Mesothelial cell of epicardium (in vitro differentiated cells): Measurements from ENCODE around the gene CUBN. TPM values are rescaled to one million over a fixed set of nuclear protein-coding genes. Genes with fewer than 3 reads are reported as not detected.

Source experiments
- DNase-seq, 2 experiments: peaks; one replicate each; pipeline ENCODE4 v3.0.0; 2021; ENCODE audit warnings: low spot score in 2 of 2; ENCODE audit not compliant: unreplicated experiment in 2 of 2
- H3K27ac Mint-ChIP-seq: 2 replicates; pipeline ENCODE4 v1.8.0; 2021; ENCODE audit warnings: mixed read lengths
- H3K27me3 Mint-ChIP-seq: 2 replicates; pipeline ENCODE4 v1.8.0; 2021; ENCODE audit warnings: low read depth, mixed read lengths
- H3K36me3 Mint-ChIP-seq: 2 replicates; pipeline ENCODE4 v1.8.0; 2021; ENCODE audit warnings: mixed read lengths
- H3K4me1 Mint-ChIP-seq: 2 replicates; pipeline ENCODE4 v1.8.0; 2021; ENCODE audit warnings: mixed read lengths
- H3K4me3 Mint-ChIP-seq: 2 replicates; pipeline ENCODE4 v1.8.0; 2021; ENCODE audit warnings: mild to moderate bottlenecking, moderate library complexity, mixed read lengths
- H3K9me3 Mint-ChIP-seq: 2 replicates; pipeline ENCODE4 v1.8.0; 2021; ENCODE audit warnings: mixed read lengths
- total RNA-seq: library from RNA; stranded (reverse); gene quantifications from 3 replicates; pipeline ENCODE4 v1.2.1, GENCODE V29; 2021
- TF ChIP-seq, protein P1 (sequence below): fragments of 200-600 bp; sonication (generic); IDR thresholded peaks from one replicate; pipeline ENCODE4 v1.5.0; 2021; ENCODE audit warnings: antibody characterized with exemption; ENCODE audit not compliant: unreplicated experiment

The CUBN gene
- total RNA-seq, 1 donor from 2014 or later = 1.5 TPM

DNA sequence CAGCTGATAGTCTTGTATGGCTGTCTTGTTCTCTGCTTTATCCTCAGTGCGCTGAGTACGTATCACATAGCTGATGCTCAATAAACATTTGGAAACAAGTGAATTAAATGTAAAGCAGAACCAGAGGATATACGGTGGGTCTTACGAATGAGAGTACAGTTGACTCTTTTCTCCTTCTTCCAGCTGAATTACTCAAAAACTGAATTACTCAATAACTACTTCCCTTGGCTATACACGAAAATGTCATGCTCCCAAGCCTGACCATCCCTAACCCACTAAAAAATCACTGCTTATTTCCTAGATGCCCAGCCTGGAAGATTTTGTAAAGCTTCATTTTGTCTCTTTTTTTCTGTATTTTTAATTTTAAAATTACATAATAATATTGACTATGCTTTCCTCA, 309.2 kb downstream of the CUBN start:
- TF ChIP-seq, protein P1, sequence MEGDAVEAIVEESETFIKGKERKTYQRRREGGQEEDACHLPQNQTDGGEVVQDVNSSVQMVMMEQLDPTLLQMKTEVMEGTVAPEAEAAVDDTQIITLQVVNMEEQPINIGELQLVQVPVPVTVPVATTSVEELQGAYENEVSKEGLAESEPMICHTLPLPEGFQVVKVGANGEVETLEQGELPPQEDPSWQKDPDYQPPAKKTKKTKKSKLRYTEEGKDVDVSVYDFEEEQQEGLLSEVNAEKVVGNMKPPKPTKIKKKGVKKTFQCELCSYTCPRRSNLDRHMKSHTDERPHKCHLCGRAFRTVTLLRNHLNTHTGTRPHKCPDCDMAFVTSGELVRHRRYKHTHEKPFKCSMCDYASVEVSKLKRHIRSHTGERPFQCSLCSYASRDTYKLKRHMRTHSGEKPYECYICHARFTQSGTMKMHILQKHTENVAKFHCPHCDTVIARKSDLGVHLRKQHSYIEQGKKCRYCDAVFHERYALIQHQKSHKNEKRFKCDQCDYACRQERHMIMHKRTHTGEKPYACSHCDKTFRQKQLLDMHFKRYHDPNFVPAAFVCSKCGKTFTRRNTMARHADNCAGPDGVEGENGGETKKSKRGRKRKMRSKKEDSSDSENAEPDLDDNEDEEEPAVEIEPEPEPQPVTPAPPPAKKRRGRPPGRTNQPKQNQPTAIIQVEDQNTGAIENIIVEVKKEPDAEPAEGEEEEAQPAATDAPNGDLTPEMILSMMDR = no peak
- Mint-ChIP-seq H3K36me3 (peaks cover 5% of the 10 kb centered on the region), H3K9me3 (peaks cover 22% of the 10 kb centered on the region), H3K27me3 (peaks cover 3% of the 10 kb centered on the region), H3K27ac (no peak overlapping the region), H3K4me1 (peaks cover 19% of the 10 kb centered on the region), H3K4me3 (no peak overlapping the region)
- no peak for DNase-seq

- Mint-ChIP-seq H3K36me3 (peaks cover 5% of the 10 kb centered on the region), H3K4me1 (peaks cover 23% of the 10 kb centered on the region), H3K9me3 (peaks cover 22% of the 10 kb centered on the region), H3K27me3 (peaks cover 3% of the 10 kb centered on the region), H3K27ac (no peak overlapping the region), H3K4me3 (no peak overlapping the region)
- no peak for DNase-seq
- TF ChIP-seq, protein P1 = no peak
These were observed 309.6 kb downstream of the CUBN start for GRCh38 chr10:16820018-16820417.

- no peak for DNase-seq
- Mint-ChIP-seq H3K27ac (no peak overlapping the region), H3K27me3 (peaks cover 3% of the 10 kb centered on the region), H3K36me3 (peaks cover 5% of the 10 kb centered on the region), H3K4me3 (no peak overlapping the region), H3K4me1 (peaks cover 23% of the 10 kb centered on the region), H3K9me3 (peaks cover 22% of the 10 kb centered on the region)
- TF ChIP-seq, protein P1 = no peak
These were observed 310.2 kb downstream of the CUBN start for GRCh38 chr10:16819436-16819835.

- Mint-ChIP-seq H3K36me3 (peaks cover 5% of the 10 kb centered on the region), H3K4me3 (no peak overlapping the region), H3K27ac (no peak overlapping the region), H3K9me3 (peaks cover 22% of the 10 kb centered on the region), H3K27me3 (peaks cover 3% of the 10 kb centered on the region), H3K4me1 (peaks cover 23% of the 10 kb centered on the region)
- DNase-seq = no peak
- TF ChIP-seq, protein P1 = no peak
These were observed 310.6 kb downstream of the CUBN start for GRCh38 chr10:16819026-16819425.

DNA sequence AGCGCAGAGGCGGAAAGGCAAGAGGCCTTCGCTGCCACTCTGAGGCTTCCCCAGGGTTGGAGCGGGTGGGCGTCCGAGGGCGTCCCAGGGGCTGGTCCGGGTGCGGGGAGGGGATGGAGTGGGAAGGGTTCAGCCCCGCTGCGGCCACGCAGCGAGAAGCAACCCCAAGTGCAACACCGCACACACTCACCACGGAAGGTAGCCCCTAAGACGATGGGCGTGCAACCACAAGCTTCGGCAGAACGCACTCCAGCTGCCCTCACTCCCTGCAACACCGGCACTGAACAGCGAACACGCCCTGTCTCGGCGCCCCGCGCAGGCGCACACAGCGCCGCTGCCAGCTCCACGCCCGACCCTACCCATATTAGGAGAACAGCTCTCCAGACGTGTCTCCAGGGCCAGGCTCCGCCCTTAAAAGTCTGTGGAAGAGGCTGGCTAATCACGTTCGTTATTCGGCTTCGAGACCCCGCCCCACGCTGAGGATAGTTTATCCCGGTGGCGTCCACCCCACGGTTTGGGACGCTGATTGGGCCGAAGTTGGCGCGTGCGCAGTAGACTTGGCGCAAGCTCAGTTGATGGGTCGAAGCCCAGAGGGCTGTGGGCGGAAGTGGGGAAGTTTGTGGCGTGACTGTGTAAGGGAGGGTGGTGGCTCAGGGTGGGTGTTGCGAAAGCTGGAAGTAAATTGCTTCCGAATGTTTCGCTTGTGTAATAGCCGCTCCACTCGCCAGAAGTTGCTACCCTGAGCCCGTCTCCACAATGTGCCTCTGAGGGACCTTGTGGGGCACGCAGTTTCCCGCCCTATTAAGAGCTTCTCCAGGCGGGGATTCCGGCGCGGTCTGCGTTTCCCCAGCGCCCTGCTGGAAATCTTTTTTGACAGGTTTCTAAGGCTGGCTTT, 312.2 kb downstream of the CUBN start, which contains the start of gene RSU1:
Gene RSU1 (minus strand): TSS at position 300 of the 895 bp plus-strand sequence. CDS start 343 bp downstream, outside the sequence.
- peak within 1 kb of the TSS; percentile 94 for H3K27ac Mint-ChIP-seq
- peak within 1 kb of the TSS; percentile 90 for H3K4me3 Mint-ChIP-seq
- TF ChIP-seq, protein P1 = no peak
- peak; percentile 99 to 100 for DNase-seq
- H3K36me3 Mint-ChIP-seq = peaks cover 4% of the 10 kb centered on the region
- peaks cover 12% of the 10 kb centered on the region for H3K9me3 Mint-ChIP-seq
- peaks cover 3% of the 10 kb centered on the region for H3K27me3 Mint-ChIP-seq
- H3K4me1 Mint-ChIP-seq = peaks cover 23% of the 10 kb centered on the region
